Stromal cell of bone marrow (primary cell): ENCODE measurements around the gene PLA2G2A.
"Not testable (repeated sequence)": the region's sequence is repeated elsewhere in the genome, so short reads cannot be mapped to it uniquely, and the experiment has no call there.

ENCODE experiments used
- DNase-seq: peaks from one replicate; pipeline ENCODE4 v3.0.0-alpha.2; 2012; ENCODE audit warnings: low read depth

Gene PLA2G2A

DNA sequence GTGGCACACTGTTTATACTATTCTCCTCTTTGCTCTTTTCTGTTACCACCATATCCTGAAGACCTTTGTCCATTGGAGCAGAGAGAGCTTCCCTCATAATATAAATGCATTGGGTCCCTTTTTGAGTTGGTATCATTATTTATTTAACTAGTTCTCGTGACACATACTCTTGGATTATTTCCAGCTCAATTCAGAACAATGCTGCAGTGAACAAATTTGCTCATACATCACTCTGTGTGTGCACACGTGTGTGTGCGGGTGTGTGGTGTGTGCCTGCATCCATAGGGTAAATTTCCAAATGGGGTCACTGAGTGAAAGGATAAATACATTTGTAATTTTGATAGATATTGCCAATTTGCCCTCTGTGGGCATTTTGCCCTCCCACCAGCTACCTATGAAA, 5.8 kb downstream of the PLA2G2A start:
- no peak for DNase-seq

- no peak for DNase-seq
Measured at GRCh38 chr1:19971664-19972063, 7.8 kb downstream of the PLA2G2A start.

GRCh38 chr1:19969898-19970660, 9.3 kb downstream of the PLA2G2A start:
- no peak for DNase-seq

DNA sequence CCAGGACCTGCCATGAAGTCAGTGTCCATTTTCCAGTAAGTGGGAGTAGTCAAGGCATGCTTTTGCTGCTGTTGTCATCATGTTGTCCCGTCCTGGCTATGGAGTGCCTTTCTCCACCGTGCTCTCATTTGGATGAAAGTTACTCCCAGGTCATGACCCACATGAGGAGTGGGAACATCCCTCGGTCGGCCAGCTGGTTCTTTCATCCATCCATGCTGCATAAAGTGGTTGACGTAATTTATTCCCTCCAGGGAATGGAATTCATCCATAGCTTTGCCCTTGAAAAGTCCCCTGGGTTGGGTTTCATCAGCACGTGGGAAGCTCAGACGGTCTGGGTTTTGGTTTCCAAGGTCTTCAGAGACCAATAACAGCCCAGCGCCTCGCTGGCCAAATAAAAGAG, 11.6 kb downstream of the PLA2G2A start:
- DNase-seq: peak; percentile 26

DNA sequence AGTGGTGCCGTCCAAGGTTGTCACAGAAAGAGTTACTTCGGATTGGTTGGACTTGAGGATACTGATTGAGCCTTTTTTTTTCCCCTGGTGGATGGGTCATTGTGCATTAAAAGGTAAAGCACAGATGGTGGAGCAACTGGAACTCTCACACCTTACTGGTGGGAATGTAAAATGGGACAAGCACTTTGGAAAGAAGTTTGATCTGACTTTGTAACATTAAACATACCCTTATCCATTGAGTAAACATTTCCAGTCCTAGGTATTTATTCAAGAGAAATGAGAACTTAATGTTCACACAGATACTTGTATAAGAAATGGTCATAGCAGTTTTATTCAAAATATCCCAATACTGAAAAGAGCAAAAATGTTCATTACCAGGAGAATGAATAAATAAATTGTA, 14.9 kb downstream of the PLA2G2A start:
- DNase-seq: no peak

DNA sequence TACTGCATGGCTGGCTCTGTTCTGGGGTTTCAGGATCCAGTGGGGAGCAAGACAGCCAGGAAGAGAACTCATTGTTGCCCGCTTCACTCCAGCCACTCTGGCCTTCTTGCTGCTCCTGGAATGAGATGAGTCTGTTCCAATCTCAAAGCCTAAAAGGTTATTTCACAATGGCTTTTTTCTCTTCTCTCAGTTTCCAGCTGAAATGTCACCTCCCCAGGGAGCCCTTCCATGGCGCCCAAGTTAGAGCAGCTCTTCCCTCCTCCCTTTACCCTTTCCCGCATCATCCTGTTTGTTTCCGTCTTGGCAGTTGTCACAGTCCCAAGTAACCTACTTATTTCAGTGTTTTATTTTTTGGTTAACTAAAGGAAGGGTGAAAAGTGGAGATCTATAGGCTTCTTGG, 15.8 kb downstream of the PLA2G2A start:
- no peak for DNase-seq

- no peak for DNase-seq
Measured at GRCh38 chr1:19960591-19960990, 18.8 kb downstream of the PLA2G2A start.

DNA sequence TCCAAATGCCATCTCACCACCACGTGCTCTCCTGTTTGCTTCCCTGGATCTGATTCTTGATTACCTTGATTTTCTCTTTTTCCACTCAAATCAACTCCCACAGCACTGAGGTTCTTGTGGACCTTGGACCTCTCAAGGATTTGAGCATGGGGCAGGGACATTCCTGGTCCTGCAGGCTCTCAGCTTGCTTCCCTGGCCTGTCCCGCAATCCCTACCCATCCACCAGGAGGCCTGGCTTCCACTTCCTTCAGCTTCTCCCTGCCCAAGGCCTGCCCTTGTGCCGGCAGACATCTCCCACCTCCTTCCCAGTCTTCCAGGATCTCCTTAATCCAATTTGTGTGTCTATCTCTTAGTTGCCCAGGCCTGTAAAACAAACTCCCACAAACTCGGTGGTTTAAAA, 21.6 kb downstream of the PLA2G2A start:
- no peak for DNase-seq

GRCh38 chr1:19955534-19956170, 23.8 kb downstream of the PLA2G2A start:
- no peak for DNase-seq

DNA sequence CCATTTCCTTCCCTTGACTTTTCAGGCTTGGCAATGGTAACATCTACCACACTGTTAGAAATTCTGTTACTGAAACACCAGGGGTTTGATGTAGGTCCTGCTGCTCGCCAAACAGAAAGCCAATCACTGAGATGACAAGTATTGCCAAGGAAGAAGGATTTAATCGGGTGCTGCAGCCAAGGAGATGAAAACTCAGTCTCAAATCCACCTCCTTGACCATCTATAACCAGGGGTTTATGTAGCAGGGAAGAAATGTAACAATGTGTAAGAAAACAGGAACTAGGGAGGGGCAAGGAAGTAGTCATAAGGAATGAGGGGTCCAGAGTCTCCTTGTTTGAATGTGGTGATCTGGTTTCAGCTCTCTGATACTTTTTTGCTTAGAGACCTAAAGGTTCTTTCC, 25.4 kb downstream of the PLA2G2A start:
- no peak for DNase-seq

DNA sequence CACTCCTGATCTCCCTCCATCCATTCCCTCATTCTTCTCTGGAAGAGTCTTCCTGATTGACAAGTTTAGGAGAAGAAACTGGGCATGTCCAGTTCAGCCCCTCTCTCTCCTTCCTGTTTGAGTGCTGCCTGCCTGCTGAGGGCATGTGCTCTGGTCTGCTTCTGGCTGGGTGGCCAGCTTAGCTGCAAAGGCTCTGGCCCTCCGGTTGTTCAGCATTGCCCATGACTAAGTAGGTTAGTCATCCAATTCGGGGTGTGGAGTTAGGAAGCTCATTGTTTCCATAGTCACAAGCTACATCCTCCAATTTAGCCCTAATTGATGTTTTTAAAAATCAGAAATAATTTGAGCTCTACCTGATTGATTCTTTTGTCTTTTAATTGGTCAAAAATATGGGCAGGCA, 30.4 kb downstream of the PLA2G2A start:
- peak; percentile 84 for DNase-seq

GRCh38 chr1:19946971-19947370, 32.4 kb downstream of the PLA2G2A start:
- DNase-seq: no peak

GRCh38 chr1:19946331-19946751, 33.1 kb downstream of the PLA2G2A start:
- DNase-seq: no peak

DNA sequence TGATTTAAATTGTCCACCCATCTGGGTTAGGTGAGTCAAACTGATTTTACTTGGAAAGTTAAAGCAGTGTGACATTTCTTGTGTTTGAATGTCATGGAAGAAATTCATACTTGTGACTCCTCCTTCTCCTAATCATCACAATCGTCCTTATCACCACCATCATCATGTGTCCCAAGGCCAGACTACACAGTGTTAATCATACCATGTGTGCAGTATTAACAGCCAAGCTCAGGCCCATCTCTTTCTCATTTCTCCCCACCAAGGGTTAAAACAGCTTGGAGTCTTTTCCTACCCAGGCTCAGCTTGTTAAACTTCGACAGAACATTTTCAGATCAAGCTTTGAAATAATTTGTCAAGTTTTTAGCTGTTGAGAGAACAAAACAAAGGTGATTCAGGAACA, 33.5 kb downstream of the PLA2G2A start:
- DNase-seq: no peak

GRCh38 chr1:19942657-19943056, 36.8 kb downstream of the PLA2G2A start:
- no peak for DNase-seq

DNA sequence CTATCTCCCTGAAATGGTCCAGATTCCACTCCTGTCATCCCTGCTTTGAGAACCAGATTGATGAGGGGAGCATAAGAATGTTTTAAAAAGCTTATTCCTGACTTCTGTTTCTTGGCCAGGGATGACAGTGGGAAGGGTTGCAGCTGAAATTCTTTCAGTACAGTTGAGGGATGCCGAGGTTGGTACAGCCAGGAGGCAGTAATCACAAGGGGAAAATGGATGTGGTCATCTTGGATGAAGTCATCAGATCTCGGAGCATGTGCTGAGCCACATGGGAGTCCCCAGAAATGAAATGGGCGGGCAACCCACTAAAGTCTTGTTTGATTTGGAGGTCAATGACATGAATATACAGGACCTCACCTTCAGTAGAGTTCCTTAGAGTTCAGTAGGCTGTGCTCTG, 37.3 kb downstream of the PLA2G2A start:
- peak; percentile 16 for DNase-seq

- no peak for DNase-seq
Measured at GRCh38 chr1:19941206-19941568, 38.2 kb downstream of the PLA2G2A start.

GRCh38 chr1:19940486-19941205, 38.8 kb downstream of the PLA2G2A start:
- no peak for DNase-seq

DNA sequence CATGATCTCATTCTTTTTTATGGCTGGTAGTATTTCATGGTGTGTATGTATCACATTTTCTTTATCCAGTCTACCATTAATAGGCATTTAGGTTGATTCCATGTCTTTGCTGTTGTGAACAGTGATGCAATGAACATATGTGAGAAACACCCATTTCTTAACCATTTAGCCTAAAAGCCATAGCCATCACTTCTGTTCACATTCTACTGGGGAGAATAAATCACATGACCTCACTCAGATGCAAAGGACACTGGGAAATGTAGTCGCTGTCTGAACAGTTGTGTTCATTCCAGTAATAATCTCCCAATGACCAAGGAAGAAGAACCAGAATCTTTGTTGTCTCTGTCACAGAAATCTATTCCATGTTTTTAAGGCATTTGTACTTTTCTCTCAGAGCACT, 40.9 kb downstream of the PLA2G2A start:
- DNase-seq: no peak

DNA sequence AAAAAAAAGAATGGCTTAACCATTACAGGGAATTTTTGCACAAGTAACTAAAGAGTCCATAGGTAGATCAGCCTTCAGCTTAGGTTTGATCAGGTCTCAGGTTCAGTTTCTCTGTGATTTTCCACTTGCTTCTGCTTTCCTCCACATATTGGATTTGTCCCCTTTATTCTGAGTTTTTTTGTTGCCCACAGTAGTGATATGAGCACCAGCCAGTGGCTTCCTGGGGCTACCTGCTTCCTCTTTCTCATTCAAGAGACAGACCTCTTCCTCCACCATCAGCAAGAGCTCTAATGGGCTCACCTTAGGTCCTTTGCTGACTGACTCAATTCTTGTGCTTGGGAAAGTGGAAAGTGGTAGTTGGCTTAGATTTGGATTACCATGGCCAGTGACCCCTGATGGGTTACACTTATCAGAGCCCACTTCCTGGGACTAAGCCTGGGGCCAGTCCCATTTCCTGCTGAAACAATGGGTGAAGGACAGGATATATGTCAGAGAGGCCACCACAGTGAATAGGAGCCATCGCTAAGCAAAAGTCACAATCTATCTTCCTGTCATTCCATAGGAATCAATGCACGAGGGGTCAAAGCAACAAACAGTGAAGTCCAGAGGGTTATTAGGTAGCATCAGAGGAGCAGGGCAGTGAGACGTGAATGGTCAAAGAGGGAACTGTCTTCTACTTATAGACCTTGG, 43.2 kb downstream of the PLA2G2A start:
- no peak for DNase-seq

DNA sequence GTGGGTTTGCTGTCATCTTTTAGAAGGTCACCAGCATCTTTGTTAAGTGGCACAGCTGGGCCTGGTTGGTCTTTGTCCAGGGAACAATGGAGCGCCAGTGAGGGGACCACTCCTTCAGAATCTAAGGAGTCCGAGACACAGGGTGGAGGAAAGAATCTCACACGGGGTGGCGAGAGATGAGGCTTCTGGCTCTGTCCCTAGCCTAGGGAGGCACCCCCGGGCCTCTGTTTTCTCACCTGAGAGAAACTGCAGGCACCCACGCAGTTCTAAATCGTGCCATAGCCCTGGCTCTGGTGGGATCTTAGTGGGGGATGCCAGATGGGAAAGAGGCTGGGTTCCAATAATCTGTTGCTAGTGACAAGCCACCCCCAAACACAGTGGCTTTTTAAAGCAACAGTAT, 45.1 kb downstream of the PLA2G2A start:
- no peak for DNase-seq

DNA sequence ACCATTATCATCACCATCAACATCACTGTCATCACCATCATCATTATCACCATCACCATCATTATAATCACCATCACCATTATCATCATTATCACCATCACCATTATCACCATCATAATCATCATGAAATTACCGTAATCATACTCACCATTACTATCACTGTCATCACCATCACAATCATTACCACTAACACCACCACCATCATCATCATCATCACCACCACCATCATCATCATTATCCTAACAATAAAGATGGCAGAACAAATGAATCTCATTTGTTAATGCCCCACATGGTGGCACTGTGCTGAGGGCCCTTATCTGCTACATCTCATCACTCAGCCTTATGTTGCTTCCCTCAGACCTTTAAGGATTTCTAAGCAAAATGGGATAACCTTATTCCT, 46.6 kb downstream of the PLA2G2A start:
- DNase-seq: no peak

- not testable (repeated sequence) for DNase-seq
Measured at GRCh38 chr1:19927130-19927421, 52.3 kb downstream of the PLA2G2A start.
